Skeletal muscle tissue (tissue), 4 donors: ENCODE measurements around the gene RFX4. TPM values are rescaled to one million over a fixed set of nuclear protein-coding genes. Genes with fewer than 3 reads are reported as not detected.
A peak's percentile ranks its signal among the peaks of the same experiment; 100 is the strongest.

Experiments used
- H3K27ac ChIP-seq: one replicate; pipeline ENCODE4 v1.7.0; 2013; ENCODE audit warnings: mild to moderate bottlenecking, low read depth, low read length, inconsistent platforms
- H3K27me3 ChIP-seq, 3 donors: one replicate each; pipeline ENCODE4 v1.7.0; 2013; ENCODE audit warnings: low read length in 3 of 3; ENCODE audit not compliant: control insufficient read depth in 3 of 3, insufficient read depth in 3 of 3
- H3K36me3 ChIP-seq, 3 donors: one replicate each; pipeline ENCODE4 v1.7.0; 2013; ENCODE audit warnings: low read length in 3 of 3; ENCODE audit not compliant: control insufficient read depth in 3 of 3, insufficient read depth in 3 of 3
- H3K4me1 ChIP-seq, 3 donors: one replicate each; pipeline ENCODE4 v1.7.0; 2013; ENCODE audit warnings: low read length in 3 of 3, mild to moderate bottlenecking in 3 of 3; ENCODE audit not compliant: control insufficient read depth in 3 of 3, insufficient read depth in 3 of 3
- H3K4me3 ChIP-seq, 3 donors: one replicate each; pipeline ENCODE4 v1.7.0; 2013; ENCODE audit warnings: low read length in 3 of 3
- H3K9ac ChIP-seq, 3 donors: one replicate each; pipeline ENCODE4 v1.7.0; 2013; ENCODE audit warnings: low read length in 3 of 3, mild to moderate bottlenecking in 3 of 3, moderate library complexity in 2 of 3, low read depth in 1 of 3
- H3K9me3 ChIP-seq, 3 donors: one replicate each; pipeline ENCODE4 v1.7.0; 2013; ENCODE audit warnings: low read length in 3 of 3; ENCODE audit not compliant: control insufficient read depth in 3 of 3
- total RNA-seq: library from RNA; depleted of rRNA; stranded (reverse); fragments of >200 nt; gene quantifications from one replicate; pipeline ENCODE4 v1.2.3, GENCODE V29; 2014
- donor health status: Osteomylitis.

RFX4 gene
- total RNA-seq, 1 donor from 2014 or later, result not detected

GRCh38 chr12:106644335-106645073 is 61.7 kb downstream of the RFX4 start:
- peak overlapping the region; percentile 31 to 39 (median 36) for H3K4me3 ChIP-seq
- no peaks in the 10 kb centered on the region for H3K9me3 ChIP-seq
- H3K4me1 ChIP-seq, result peaks cover 0 to 7% (median 2%) of the 10 kb centered on the region in 3 donors
- H3K27ac ChIP-seq, result no peak overlapping the region
- H3K27me3 ChIP-seq, result no peaks in the 10 kb centered on the region
- no peaks in the 10 kb centered on the region for H3K36me3 ChIP-seq
- H3K9ac ChIP-seq, result no peak overlapping the region

- Histone ChIP-seq H3K27ac (no peak overlapping the region), H3K27me3 (no peaks in the 10 kb centered on the region), H3K4me3 (peak overlapping the region; percentile 31 to 39 (median 36)), H3K9me3 (no peaks in the 10 kb centered on the region), H3K9ac (no peak overlapping the region), H3K4me1 (peaks cover 0 to 7% (median 2%) of the 10 kb centered on the region in 3 donors), H3K36me3 (no peaks in the 10 kb centered on the region)
These were observed 62.2 kb downstream of the RFX4 start for GRCh38 chr12:106645074-106645421.

GRCh38 chr12:106645465-106646330 is 62.9 kb downstream of the RFX4 start:
- H3K4me3 ChIP-seq, result peak overlapping the region; percentile 31 to 39 (median 36)
- no peaks in the 10 kb centered on the region for H3K27me3 ChIP-seq
- no peak overlapping the region for H3K9ac ChIP-seq
- H3K27ac ChIP-seq, result no peak overlapping the region
- H3K4me1 ChIP-seq, result peaks cover 0 to 7% (median 2%) of the 10 kb centered on the region in 3 donors
- H3K36me3 ChIP-seq, result no peaks in the 10 kb centered on the region
- H3K9me3 ChIP-seq, result no peaks in the 10 kb centered on the region

DNA sequence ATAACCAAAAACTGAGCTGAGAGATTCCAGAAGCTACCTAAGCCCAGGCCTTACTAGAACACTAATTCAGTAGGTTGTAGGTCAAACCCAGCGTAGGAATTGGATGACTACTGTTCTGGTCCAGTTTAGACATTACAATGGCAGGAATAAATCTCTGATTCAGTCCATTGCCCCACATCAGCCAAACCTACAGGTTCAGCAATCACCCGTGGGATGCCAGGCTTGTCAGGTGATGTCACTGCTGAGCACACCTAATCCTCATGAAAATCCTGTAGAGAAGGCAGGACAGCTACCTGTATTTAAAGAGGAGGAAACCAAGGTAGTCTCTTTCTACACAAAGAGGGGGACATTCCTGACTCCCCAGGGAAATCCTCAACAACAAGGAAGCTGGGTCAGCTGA is 63.7 kb downstream of the RFX4 start:
- Histone ChIP-seq H3K9me3 (no peaks in the 10 kb centered on the region), H3K4me1 (peaks cover 0 to 7% (median 2%) of the 10 kb centered on the region in 3 donors), H3K27ac (no peak overlapping the region), H3K36me3 (no peaks in the 10 kb centered on the region), H3K27me3 (no peaks in the 10 kb centered on the region), H3K9ac (no peak overlapping the region), H3K4me3 (no peak overlapping the region)

DNA sequence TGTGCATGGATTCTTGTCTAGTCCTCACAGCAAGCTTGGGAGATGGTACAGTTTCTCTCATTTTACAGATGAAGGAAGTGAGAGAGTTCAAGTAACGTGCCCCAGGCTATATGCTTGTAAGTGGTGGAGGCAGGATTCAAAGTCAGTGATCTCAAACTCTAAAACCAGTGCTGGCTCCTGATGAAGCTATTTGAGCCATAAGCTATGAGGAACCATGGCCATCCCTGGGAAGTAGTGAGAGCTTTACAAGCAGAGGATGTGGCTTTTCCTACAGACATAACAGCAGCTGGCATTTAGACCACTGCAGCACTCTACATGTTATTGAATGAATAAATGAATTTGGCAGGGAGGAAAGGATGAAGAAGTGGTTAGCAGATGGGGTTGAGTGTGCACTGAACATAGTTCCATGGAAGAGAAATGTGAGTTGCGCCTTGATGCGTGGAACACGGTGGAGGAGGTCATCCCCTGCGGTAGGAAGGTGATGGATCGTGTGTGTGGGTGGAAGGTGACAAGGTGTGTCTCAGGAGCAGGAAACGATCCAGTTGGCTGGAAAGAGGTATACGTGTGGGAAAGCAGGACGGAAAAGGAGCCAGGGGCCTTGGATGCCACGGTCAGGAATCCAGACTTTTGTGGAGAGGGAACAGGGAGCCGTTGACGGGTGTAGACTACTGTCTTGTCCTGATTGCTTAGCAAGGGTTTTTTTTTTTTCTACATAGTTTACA is 65.2 kb downstream of the RFX4 start:
- Histone ChIP-seq H3K27ac (no peak overlapping the region), H3K4me1 (peaks cover 0 to 7% (median 2%) of the 10 kb centered on the region in 3 donors), H3K36me3 (no peaks in the 10 kb centered on the region), H3K9ac (no peak overlapping the region), H3K9me3 (no peaks in the 10 kb centered on the region), H3K4me3 (no peak overlapping the region), H3K27me3 (no peaks in the 10 kb centered on the region)

DNA sequence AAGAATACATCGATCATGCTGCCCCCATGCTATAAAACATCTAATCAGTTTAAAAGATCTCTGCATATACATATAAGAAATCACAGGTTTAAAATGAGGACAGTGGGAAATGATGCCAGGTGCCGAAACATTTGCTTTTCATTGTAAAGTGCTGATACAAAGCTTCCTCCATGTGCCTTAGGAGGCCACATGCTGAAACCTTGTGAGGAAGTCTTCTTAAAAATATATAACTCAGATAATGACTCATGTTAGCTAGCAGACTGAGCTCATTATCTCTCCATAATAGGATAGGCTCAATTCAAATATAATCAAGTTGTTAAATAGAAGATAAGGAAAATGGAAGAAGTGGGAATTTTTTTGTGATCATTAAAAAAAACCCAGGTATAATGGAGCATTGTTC is 65.9 kb downstream of the RFX4 start:
- Histone ChIP-seq H3K9ac (no peak overlapping the region), H3K9me3 (no peaks in the 10 kb centered on the region)

GRCh38 chr12:106651552-106651951 is 68.7 kb downstream of the RFX4 start:
- Histone ChIP-seq H3K4me1 (no peaks in the 10 kb centered on the region), H3K9me3 (no peaks in the 10 kb centered on the region), H3K27me3 (peaks cover 0 to 4% (median 0%) of the 10 kb centered on the region in 3 donors), H3K4me3 (no peak overlapping the region), H3K36me3 (no peaks in the 10 kb centered on the region), H3K9ac (no peak overlapping the region), H3K27ac (no peak overlapping the region)

More for the DNA sequence above, 65.9 kb downstream of the RFX4 start:
- Histone ChIP-seq H3K4me1 (peaks cover 0 to 7% (median 2%) of the 10 kb centered on the region in 3 donors), H3K36me3 (no peaks in the 10 kb centered on the region), H3K27me3 (no peaks in the 10 kb centered on the region), H3K27ac (no peak overlapping the region), H3K4me3 (no peak overlapping the region)

GRCh38 chr12:106652510-106653015 is 69.8 kb downstream of the RFX4 start:
- Histone ChIP-seq H3K4me1 (no peaks in the 10 kb centered on the region), H3K9me3 (no peaks in the 10 kb centered on the region), H3K36me3 (no peaks in the 10 kb centered on the region), H3K9ac (no peak overlapping the region), H3K27me3 (peaks cover 0 to 5% (median 2%) of the 10 kb centered on the region in 3 donors), H3K27ac (no peak overlapping the region), H3K4me3 (no peak overlapping the region)

- H3K9me3 ChIP-seq, result no peaks in the 10 kb centered on the region
- no peaks in the 10 kb centered on the region for H3K36me3 ChIP-seq
- no peak overlapping the region for H3K9ac ChIP-seq
- H3K27me3 ChIP-seq, result peaks cover 0 to 5% (median 2%) of the 10 kb centered on the region in 3 donors
- H3K4me1 ChIP-seq, result no peaks in the 10 kb centered on the region
- no peak overlapping the region for H3K27ac ChIP-seq
- H3K4me3 ChIP-seq, result no peak overlapping the region
These were observed 72.8 kb downstream of the RFX4 start for GRCh38 chr12:106655577-106655976.
